ENCODE results near the gene TM4SF5.

The TM4SF5 gene

DNA sequence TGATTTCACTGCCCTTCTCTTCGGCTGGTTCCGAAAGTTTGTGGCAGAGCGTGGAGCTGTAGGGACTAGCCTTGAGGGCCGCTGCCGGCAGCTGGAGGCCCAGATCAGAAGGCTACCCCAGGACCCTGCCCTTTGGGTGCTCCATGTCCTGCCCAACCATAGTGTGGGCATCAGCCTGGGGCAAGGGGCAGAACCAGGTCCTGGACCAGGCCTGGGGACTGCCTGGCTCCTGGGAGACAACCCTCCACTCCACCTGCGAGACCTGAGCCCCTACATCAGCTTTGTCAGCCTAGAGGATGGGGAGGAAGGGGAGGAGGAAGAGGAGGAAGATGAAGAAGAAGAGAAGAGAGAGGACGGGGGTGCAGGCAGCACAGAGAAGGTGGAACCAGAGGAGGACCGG lies 31.1 kb upstream of the TM4SF5 start:
- H3K4me3 ChIP-seq (replicated peaks; ENCODE audit: low read depth, low read length): no peak overlapping the region
- TF ChIP-seq, protein P1, sequence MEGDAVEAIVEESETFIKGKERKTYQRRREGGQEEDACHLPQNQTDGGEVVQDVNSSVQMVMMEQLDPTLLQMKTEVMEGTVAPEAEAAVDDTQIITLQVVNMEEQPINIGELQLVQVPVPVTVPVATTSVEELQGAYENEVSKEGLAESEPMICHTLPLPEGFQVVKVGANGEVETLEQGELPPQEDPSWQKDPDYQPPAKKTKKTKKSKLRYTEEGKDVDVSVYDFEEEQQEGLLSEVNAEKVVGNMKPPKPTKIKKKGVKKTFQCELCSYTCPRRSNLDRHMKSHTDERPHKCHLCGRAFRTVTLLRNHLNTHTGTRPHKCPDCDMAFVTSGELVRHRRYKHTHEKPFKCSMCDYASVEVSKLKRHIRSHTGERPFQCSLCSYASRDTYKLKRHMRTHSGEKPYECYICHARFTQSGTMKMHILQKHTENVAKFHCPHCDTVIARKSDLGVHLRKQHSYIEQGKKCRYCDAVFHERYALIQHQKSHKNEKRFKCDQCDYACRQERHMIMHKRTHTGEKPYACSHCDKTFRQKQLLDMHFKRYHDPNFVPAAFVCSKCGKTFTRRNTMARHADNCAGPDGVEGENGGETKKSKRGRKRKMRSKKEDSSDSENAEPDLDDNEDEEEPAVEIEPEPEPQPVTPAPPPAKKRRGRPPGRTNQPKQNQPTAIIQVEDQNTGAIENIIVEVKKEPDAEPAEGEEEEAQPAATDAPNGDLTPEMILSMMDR (IDR thresholded peaks at IDR 0.05; ENCODE audit: low read depth, low read length, missing control alignments): no peak
- DNase-seq (ENCODE audit: extremely low read depth, low read depth): no peak

DNA sequence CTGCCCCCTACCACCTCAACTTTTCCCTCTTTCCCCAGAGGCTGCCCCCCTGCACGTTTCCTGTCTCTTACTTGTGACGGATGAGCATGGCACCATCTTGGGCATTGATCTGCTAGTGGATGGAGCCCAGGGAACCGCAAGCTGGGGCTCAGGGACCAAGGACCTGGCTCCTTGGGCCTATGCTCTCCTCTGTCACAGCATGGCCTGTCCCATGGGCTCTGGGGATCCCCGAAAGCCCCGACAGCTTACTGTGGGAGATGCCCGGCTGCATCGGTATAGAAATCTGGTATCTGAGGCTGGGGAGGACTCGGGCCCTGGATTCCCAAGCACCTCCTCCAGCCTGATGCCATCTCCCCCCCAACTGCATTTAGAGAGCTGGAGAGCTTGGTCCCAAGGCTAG lies 30.1 kb upstream of the TM4SF5 start:
- H3K4me3 ChIP-seq (replicated peaks; ENCODE audit: low read depth, low read length): no peak overlapping the region
- DNase-seq (ENCODE audit: extremely low read depth, low read depth): no peak
- TF ChIP-seq, protein P1 (IDR thresholded peaks at IDR 0.05; ENCODE audit: low read depth, low read length, missing control alignments): no peak

DNA sequence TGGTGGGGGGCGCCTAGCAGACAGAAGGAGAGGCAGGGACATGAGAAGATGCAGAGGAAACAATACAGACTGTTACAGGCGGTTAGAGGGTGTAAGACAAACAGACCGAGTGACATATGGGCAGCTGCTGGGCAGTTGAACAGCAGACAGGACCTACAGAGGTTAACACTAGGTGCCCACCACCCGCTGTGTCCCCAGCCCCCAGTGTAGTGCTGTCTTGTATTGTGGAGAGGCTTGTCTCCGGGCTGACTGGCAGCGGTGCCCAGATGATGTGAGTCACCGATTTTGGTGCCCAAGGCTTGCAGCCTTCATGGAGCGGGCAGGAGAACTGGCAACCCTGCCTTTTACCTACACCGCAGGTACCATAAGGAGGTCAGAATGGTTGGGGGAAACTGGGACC lies 29.6 kb upstream of the TM4SF5 start:
- TF ChIP-seq, protein P1 (IDR thresholded peaks at IDR 0.05; ENCODE audit: low read depth, low read length, missing control alignments): no peak
- no peak overlapping the region for H3K4me3 ChIP-seq (replicated peaks; ENCODE audit: low read depth, low read length)
- no peak for DNase-seq (ENCODE audit: extremely low read depth, low read depth)

DNA sequence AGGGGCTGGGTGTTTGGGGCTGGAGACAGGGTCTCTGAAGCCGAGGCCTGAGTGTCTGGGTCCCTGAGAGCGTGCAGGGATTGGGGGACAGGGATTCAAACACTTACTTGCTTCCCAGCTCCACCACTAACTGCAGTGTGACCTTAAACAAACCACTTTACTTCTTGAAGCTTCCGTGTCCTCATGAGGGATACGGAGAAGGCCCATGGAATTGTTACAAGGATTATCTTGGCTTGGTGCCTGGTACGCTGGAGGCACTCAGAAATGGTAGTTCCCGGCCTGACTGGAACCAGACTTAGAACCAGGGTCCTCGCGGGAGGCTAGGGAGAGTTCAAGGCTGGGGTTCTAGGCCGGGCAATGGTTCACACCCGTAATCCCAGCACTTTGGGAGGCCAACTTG lies 29.1 kb upstream of the TM4SF5 start:
- no peak overlapping the region for H3K4me3 ChIP-seq (replicated peaks; ENCODE audit: low read depth, low read length)

DNA sequence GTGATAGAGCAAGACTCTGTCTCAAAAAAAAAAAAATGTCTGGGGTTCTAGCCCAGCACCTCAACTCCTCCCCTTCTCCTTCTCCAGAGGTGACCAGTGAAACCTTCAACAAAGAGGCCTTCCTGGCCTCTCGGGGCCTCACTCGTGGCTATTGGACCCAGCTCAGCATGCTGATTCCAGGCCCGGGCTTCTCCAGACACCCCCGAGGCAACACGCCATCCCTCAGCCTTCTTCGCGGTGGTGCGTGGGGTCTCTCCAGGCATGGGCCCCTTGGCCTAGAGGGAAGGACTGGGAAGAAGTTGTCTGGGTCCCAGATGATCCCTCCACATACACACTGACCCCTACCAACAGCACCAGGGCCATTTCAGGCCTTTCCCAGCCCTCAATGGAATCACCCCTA lies 28.5 kb upstream of the TM4SF5 start:
- TF ChIP-seq, protein P1 (IDR thresholded peaks at IDR 0.05; ENCODE audit: low read depth, low read length, missing control alignments): no peak
- no peak for DNase-seq (ENCODE audit: extremely low read depth, low read depth)
- H3K4me3 ChIP-seq (replicated peaks; ENCODE audit: low read depth, low read length): no peak overlapping the region

More for the DNA sequence above, 29.1 kb upstream of the TM4SF5 start:
- no peak for DNase-seq (ENCODE audit: extremely low read depth, low read depth)
- TF ChIP-seq, protein P1 (IDR thresholded peaks at IDR 0.05; ENCODE audit: low read depth, low read length, missing control alignments): no peak

DNA sequence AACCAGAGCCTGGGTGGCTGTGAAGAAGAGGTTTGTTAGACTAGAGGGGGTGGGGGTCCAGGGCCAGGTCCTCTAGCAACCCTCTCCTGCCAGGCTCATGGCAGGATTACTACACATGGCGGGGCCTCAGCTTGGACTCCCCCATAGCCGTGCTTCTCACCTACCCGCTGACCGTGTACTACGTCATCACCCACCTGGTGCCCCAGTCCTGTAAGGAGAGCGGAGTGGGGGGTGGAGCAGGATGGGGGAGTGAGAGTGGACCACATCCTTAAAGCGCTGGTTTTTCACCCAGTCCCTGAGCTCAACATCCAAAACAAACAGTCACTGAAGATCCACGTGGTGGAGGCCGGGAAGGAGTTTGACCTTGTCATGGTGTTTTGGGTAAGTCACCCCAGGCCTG lies 27.8 kb upstream of the TM4SF5 start:
- TF ChIP-seq, protein P1 (IDR thresholded peaks at IDR 0.05; ENCODE audit: low read depth, low read length, missing control alignments): no peak
- H3K4me3 ChIP-seq (replicated peaks; ENCODE audit: low read depth, low read length): no peak overlapping the region
- DNase-seq (ENCODE audit: extremely low read depth, low read depth): no peak
